ENCODE results near the gene SLC38A6.

SLC38A6 gene

DNA sequence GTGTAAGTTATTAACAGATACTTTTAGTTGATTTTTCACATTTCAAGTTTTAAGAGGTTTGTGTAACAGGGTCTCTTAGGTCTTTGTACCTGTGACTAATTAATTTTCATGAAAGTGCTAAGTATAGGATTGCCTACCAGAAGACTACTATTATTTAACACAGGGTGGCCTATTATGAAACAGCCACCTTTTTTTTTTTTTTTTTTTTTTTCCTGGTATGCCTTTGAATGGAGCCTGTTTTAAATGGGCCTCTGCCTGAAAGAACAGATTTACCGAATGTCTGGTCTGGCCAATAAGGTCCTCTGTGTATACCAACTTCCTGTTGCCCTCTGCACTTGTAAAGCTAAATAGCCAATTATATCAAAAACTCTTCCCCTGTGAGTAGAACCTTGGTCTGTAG is 62.5 kb downstream of the SLC38A6 start:
- Histone ChIP-seq H3K27me3 (ENCODE audit: insufficient read depth, low read length, poor library complexity, severe bottlenecking) (no peaks in the 10 kb centered on the region), H4K20me1 (ENCODE audit: insufficient read depth, low read length, poor library complexity, severe bottlenecking) (no peaks in the 10 kb centered on the region), H3K9ac (ENCODE audit: low read depth, low read length, poor library complexity, severe bottlenecking) (no peak overlapping the region), H2AFZ (ENCODE audit: low read length) (no peak overlapping the region), H3K4me3 (ENCODE audit: low read length, poor library complexity, severe bottlenecking) (no peak overlapping the region), H3K4me2 (ENCODE audit: low read depth, low read length, poor library complexity, severe bottlenecking) (no peak overlapping the region), H3K9me3 (ENCODE audit: insufficient read depth, low read depth, low read length) (no peaks in the 10 kb centered on the region), H3K36me3 (ENCODE audit: insufficient read depth, low read length) (no peaks in the 10 kb centered on the region), H3K79me2 (ENCODE audit: insufficient read depth, low read length) (no peaks in the 10 kb centered on the region), H3K9me2 (replicated peaks; ENCODE audit: low read depth, low read length) (no peaks in the 10 kb centered on the region), H3F3A (ENCODE audit: low read depth) (no peaks in the 10 kb centered on the region), H3K4me1 (ENCODE audit: insufficient read depth, low read length, poor library complexity, severe bottlenecking) (no peaks in the 10 kb centered on the region)
- TF ChIP-seq, protein P1, sequence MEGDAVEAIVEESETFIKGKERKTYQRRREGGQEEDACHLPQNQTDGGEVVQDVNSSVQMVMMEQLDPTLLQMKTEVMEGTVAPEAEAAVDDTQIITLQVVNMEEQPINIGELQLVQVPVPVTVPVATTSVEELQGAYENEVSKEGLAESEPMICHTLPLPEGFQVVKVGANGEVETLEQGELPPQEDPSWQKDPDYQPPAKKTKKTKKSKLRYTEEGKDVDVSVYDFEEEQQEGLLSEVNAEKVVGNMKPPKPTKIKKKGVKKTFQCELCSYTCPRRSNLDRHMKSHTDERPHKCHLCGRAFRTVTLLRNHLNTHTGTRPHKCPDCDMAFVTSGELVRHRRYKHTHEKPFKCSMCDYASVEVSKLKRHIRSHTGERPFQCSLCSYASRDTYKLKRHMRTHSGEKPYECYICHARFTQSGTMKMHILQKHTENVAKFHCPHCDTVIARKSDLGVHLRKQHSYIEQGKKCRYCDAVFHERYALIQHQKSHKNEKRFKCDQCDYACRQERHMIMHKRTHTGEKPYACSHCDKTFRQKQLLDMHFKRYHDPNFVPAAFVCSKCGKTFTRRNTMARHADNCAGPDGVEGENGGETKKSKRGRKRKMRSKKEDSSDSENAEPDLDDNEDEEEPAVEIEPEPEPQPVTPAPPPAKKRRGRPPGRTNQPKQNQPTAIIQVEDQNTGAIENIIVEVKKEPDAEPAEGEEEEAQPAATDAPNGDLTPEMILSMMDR (conservative IDR thresholded peaks at IDR 0.05; ENCODE audit: low read length), result no peak
- no peak for TF ChIP-seq EZH2phosphoT487 (IDR thresholded peaks at IDR 0.05; ENCODE audit: borderline replicate concordance)

DNA sequence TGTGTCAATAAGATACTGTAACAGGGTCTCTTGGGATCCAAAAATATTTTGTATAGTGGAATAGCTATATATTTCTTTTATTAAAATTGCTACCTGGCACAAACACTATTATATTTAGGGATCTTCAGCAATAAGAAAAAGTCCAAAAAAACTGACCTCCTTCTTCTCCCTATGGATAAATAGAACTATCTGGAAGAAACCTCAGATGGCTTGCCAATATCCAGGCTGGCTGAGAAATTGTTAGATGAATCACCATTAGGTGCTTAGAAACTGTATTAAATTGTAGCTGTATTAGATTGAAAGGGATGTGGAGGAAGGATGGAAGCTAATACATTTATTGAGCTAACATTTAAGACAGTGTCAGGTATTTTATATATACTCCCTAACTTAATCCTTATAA is 66.0 kb downstream of the SLC38A6 start:
- H3K4me1 ChIP-seq (ENCODE audit: insufficient read depth, low read length, poor library complexity, severe bottlenecking), result no peaks in the 10 kb centered on the region
- no peaks in the 10 kb centered on the region for H4K20me1 ChIP-seq (ENCODE audit: insufficient read depth, low read length, poor library complexity, severe bottlenecking)
- TF ChIP-seq, protein P1 (conservative IDR thresholded peaks at IDR 0.05; ENCODE audit: low read length), result no peak
- TF ChIP-seq EZH2phosphoT487 (IDR thresholded peaks at IDR 0.05; ENCODE audit: borderline replicate concordance), result no peak

DNA sequence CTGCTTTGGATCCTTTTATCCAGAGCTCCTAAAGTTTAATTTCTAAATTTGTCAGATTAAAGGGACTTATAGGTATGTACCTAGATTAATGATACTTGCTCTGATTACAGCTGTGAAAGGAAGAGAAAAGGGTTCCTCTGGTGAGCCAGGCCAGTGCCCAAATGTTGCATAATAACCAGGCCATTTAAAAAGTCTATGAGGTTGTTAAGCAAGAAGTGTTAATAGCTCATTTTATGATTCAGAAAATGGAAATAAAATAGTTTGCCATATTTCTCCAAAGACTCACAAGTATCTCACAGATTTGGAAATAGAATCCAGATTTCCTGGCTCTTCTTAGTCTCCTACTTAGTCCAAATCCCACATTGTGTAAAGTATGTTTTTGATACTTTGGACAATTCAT is 67.6 kb downstream of the SLC38A6 start:
- no peaks in the 10 kb centered on the region for H3K79me2 ChIP-seq (ENCODE audit: insufficient read depth, low read length)
- H4K20me1 ChIP-seq (ENCODE audit: insufficient read depth, low read length, poor library complexity, severe bottlenecking), result no peaks in the 10 kb centered on the region
- no peaks in the 10 kb centered on the region for H3K9me3 ChIP-seq (ENCODE audit: insufficient read depth, low read depth, low read length)
- no peaks in the 10 kb centered on the region for H3K9me2 ChIP-seq (replicated peaks; ENCODE audit: low read depth, low read length)
- no peak overlapping the region for H3K4me2 ChIP-seq (ENCODE audit: low read depth, low read length, poor library complexity, severe bottlenecking)
- H3F3A ChIP-seq (ENCODE audit: low read depth), result no peaks in the 10 kb centered on the region
- H3K27me3 ChIP-seq (ENCODE audit: insufficient read depth, low read length, poor library complexity, severe bottlenecking), result no peaks in the 10 kb centered on the region
- H3K4me3 ChIP-seq (ENCODE audit: low read length, poor library complexity, severe bottlenecking), result no peak overlapping the region
- no peak overlapping the region for H3K9ac ChIP-seq (ENCODE audit: low read depth, low read length, poor library complexity, severe bottlenecking)
- H3K36me3 ChIP-seq (ENCODE audit: insufficient read depth, low read length), result no peaks in the 10 kb centered on the region
- H2AFZ ChIP-seq (ENCODE audit: low read length), result no peak overlapping the region
- no peaks in the 10 kb centered on the region for H3K4me1 ChIP-seq (ENCODE audit: insufficient read depth, low read length, poor library complexity, severe bottlenecking)
- no peak for TF ChIP-seq EZH2phosphoT487 (IDR thresholded peaks at IDR 0.05; ENCODE audit: borderline replicate concordance)
- TF ChIP-seq, protein P1 (conservative IDR thresholded peaks at IDR 0.05; ENCODE audit: low read length), result no peak

More for the DNA sequence above, 66.0 kb downstream of the SLC38A6 start:
- Histone ChIP-seq H3K79me2 (ENCODE audit: insufficient read depth, low read length) (no peaks in the 10 kb centered on the region), H3K4me2 (ENCODE audit: low read depth, low read length, poor library complexity, severe bottlenecking) (no peak overlapping the region), H3K9ac (ENCODE audit: low read depth, low read length, poor library complexity, severe bottlenecking) (no peak overlapping the region), H3K4me3 (ENCODE audit: low read length, poor library complexity, severe bottlenecking) (no peak overlapping the region), H3K27me3 (ENCODE audit: insufficient read depth, low read length, poor library complexity, severe bottlenecking) (no peaks in the 10 kb centered on the region), H2AFZ (ENCODE audit: low read length) (no peak overlapping the region), H3K36me3 (ENCODE audit: insufficient read depth, low read length) (no peaks in the 10 kb centered on the region), H3K9me3 (ENCODE audit: insufficient read depth, low read depth, low read length) (no peaks in the 10 kb centered on the region), H3K9me2 (replicated peaks; ENCODE audit: low read depth, low read length) (no peaks in the 10 kb centered on the region), H3F3A (ENCODE audit: low read depth) (no peaks in the 10 kb centered on the region)

Measured in Loucy (cell line).